OCI-LY7 (cell line): ENCODE data around the gene BLOC1S4. TPM values are rescaled to one million over a fixed set of nuclear protein-coding genes. Genes with fewer than 3 reads are reported as not detected.

Experiments
- BruUV-seq: library from RNA; stranded (reverse); fragments of 400-500 nt; replicated peaks from 2 replicates; lab custom pipeline; 2021; lab: Mats Ljungman, UMichigan
- CTCF ChIA-PET: fragments of 300-600 bp; sonication (Branson Sonifier 250); formaldehyde crosslinking; loops from one replicate; lab custom pipeline; 2022; ENCODE audit warnings: antibody characterized with exemption; ENCODE audit not compliant: unreplicated experiment; lab: Charles Lee
- POLR2A ChIA-PET: fragments of 300-600 bp; sonication (Branson Sonifier 250); formaldehyde crosslinking; loops from one replicate; lab custom pipeline; 2022; ENCODE audit warnings: antibody characterized with exemption; lab: Charles Lee
- DNase-seq: peaks from one replicate; pipeline ENCODE4 v3.0.0-alpha.2; 2015; ENCODE audit warnings: low spot score
- H2AFZ ChIP-seq: fragments of 200-600 bp; sonication (generic), shearing (Covaris generic); 2 replicates; pipeline ENCODE4 v1.6.1; 2014; ENCODE audit warnings: mild to moderate bottlenecking, antibody characterized with exemption, low read length, moderate library complexity
- H3K27ac ChIP-seq: fragments of 200-600 bp; sonication (generic); 2 replicates; pipeline ENCODE4 v1.5.1; 2014; ENCODE audit warnings: mixed run types, low read depth, mild to moderate bottlenecking, moderate library complexity, low read length, inconsistent platforms; ENCODE audit not compliant: poor library complexity, severe bottlenecking
- H3K36me3 ChIP-seq: fragments of 200-600 bp; sonication (generic); 2 replicates; pipeline ENCODE4 v1.6.1; 2014; ENCODE audit warnings: mild to moderate bottlenecking, antibody characterized with exemption, low read length, moderate library complexity, mixed read lengths; ENCODE audit not compliant: insufficient read depth
- H3K4me1 ChIP-seq: fragments of 200-600 bp; sonication (generic); 2 replicates; pipeline ENCODE4 v1.5.1; 2014; ENCODE audit warnings: mild to moderate bottlenecking, low read length; ENCODE audit not compliant: insufficient read depth, poor library complexity, severe bottlenecking
- H3K4me2 ChIP-seq: fragments of 200-600 bp; sonication (generic); 2 replicates; pipeline ENCODE4 v1.6.1; 2014; ENCODE audit warnings: mild to moderate bottlenecking, low read length
- H3K4me3 ChIP-seq: fragments of 200-600 bp; sonication (generic); 2 replicates; pipeline ENCODE4 v1.5.1; 2014; ENCODE audit warnings: mild to moderate bottlenecking, low read depth, low read length; ENCODE audit not compliant: poor library complexity, severe bottlenecking
- H3K79me2 ChIP-seq: fragments of 200-600 bp; sonication (generic); 2 replicates; pipeline ENCODE4 v1.6.1; 2016; ENCODE audit warnings: low read depth, mild to moderate bottlenecking, low read length, moderate library complexity, mixed read lengths; ENCODE audit not compliant: insufficient read depth
- H3K9me2 ChIP-seq: fragments of 200-600 bp; sonication (generic); 2 replicates; pipeline ENCODE4 v1.6.1; 2016; ENCODE audit warnings: mild to moderate bottlenecking, low read length, mixed read lengths; ENCODE audit not compliant: insufficient read depth
- H3K9me3 ChIP-seq: fragments of 200-600 bp; sonication (generic); 2 replicates; pipeline ENCODE4 v1.6.1; 2014; ENCODE audit warnings: mild to moderate bottlenecking, mixed run types, low read length, mixed read lengths
- H4K20me1 ChIP-seq: fragments of 200-600 bp; sonication (generic); 2 replicates; pipeline ENCODE4 v1.6.1; 2014; ENCODE audit warnings: mild to moderate bottlenecking, antibody characterized with exemption, low read length, moderate library complexity, mixed read lengths; ENCODE audit not compliant: insufficient read depth
- EZH2phosphoT487 ChIP-seq: fragments of 200-600 bp; sonication (generic); IDR thresholded peaks from 2 replicates; pipeline ENCODE4 v1.6.1; 2018; ENCODE audit warnings: low read depth, borderline replicate concordance, mild to moderate bottlenecking, mixed run types, antibody characterized with exemption, low read length, moderate library complexity, mixed read lengths
- intact Hi-C: fragments of 100-400 bp; cut with micrococcal nuclease; formaldehyde crosslinking; loops from one replicate; pipeline ENCODE4 v1.10.0; 2022; ENCODE audit not compliant: unreplicated experiment
- total RNA-seq, 2 experiments: library from RNA; depleted of rRNA in 1 of 2; stranded (reverse); fragments of >200 nt in 1 of 2; shearing (Covaris generic) in 1 of 2; gene quantifications; 2 replicates each; pipeline ENCODE4 v1.2.3, GENCODE V29; 2014 to 2022
- TF ChIP-seq, protein P1 (sequence below): fragments of 200-600 bp; sonication (generic); conservative IDR thresholded peaks from 2 replicates; pipeline ENCODE4 v1.5.1; 2014; ENCODE audit warnings: mild to moderate bottlenecking, antibody characterized with exemption, low read length, moderate library complexity, mixed read lengths

BLOC1S4 gene
- total RNA-seq, 2 experiments from 2014 or later = 32.3 to 36.1 TPM

GRCh38 chr4:6716958-6717655, 1.1 kb downstream of the BLOC1S4 start:
- no peaks in the 10 kb centered on the region for H3K9me3 ChIP-seq
- TSS peak; percentile 82 for BruUV-seq
- no peaks in the 10 kb centered on the region; the same call in 1 of the 2 replicates for H4K20me1 ChIP-seq
- peak overlapping the region; percentile 38 for H3K27ac ChIP-seq
- peak; percentile 24 for DNase-seq
- H2AFZ ChIP-seq = no peak overlapping the region
- POLR2A ChIA-PET = interaction anchor here (0.6 to 2.7 kb wide), 19 partner anchors 9 to 351 kb away, joined by 3 to 12 read pairs (median 3); partner anchors contain the start of genes MAN2B2, MRFAP1 and TBC1D14
- H3K4me2 ChIP-seq = peak overlapping the region; percentile 81
- no peaks in the 10 kb centered on the region for H3K9me2 ChIP-seq
- CTCF ChIA-PET = interaction anchor here (0.6 to 1.0 kb wide), 3 partner anchors 43 to 354 kb away, joined by 3 to 4 read pairs (median 3); a partner anchor contains a TSS
- H3K4me3 ChIP-seq = peak overlapping the region; percentile 77
- intact Hi-C loops = loop anchor here (1.0 to 2.0 kb wide), 3 partner anchors 42 to 351 kb away; partner anchors contain the start of genes GRPEL1 and MRFAP1
- TF ChIP-seq, protein P1, sequence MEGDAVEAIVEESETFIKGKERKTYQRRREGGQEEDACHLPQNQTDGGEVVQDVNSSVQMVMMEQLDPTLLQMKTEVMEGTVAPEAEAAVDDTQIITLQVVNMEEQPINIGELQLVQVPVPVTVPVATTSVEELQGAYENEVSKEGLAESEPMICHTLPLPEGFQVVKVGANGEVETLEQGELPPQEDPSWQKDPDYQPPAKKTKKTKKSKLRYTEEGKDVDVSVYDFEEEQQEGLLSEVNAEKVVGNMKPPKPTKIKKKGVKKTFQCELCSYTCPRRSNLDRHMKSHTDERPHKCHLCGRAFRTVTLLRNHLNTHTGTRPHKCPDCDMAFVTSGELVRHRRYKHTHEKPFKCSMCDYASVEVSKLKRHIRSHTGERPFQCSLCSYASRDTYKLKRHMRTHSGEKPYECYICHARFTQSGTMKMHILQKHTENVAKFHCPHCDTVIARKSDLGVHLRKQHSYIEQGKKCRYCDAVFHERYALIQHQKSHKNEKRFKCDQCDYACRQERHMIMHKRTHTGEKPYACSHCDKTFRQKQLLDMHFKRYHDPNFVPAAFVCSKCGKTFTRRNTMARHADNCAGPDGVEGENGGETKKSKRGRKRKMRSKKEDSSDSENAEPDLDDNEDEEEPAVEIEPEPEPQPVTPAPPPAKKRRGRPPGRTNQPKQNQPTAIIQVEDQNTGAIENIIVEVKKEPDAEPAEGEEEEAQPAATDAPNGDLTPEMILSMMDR = no peak
- no peak for TF ChIP-seq EZH2phosphoT487
- no peaks in the 10 kb centered on the region for H3K36me3 ChIP-seq
- H3K4me1 ChIP-seq = peaks cover 21% of the 10 kb centered on the region
- peaks cover 25% of the 10 kb centered on the region for H3K79me2 ChIP-seq

DNA sequence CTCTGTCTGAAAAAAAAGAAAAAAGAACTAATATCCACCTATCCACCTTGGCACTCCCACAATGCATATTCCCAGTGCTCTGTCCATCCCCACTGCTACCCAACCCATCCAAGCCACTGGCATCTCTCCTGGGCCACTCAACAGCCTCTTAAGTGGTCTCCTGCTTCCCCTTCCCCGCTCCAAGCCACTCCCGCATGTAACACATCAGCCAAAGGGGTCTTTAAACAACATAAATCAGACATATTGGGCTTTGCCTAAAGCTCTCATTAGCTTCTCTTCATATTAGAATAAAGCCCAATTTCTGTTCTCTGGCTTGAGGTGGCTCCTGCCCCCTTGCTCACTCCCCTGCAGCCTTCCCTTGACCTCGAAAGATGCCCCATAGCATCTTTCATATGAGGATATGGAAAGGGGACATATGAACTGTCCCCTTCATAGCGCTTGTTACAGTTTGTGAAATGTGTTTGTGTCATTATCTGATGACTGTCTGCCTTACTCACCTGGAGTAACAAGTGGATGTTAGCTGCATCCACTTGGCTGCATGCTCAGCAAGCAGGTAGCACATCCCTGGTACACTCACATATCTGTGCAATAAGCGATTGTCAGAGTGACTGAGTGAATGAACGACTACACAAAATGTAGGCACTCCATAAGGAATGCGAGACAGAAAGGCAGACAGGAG, 3.1 kb downstream of the BLOC1S4 start:
- Histone ChIP-seq H3K27ac (no peak overlapping the region), H3K4me3 (no peak overlapping the region), H3K9me2 (no peaks in the 10 kb centered on the region), H3K36me3 (no peaks in the 10 kb centered on the region), H3K9me3 (no peaks in the 10 kb centered on the region), H3K4me1 (peaks cover 21% of the 10 kb centered on the region), H3K4me2 (no peak overlapping the region), H3K79me2 (peaks cover 25% of the 10 kb centered on the region), H4K20me1 (no peaks in the 10 kb centered on the region; the same call in 1 of the 2 replicates), H2AFZ (no peak overlapping the region)
- intact Hi-C loops = no loop called here
- BruUV-seq = no TSS peak
- no peak for TF ChIP-seq EZH2phosphoT487
- TF ChIP-seq, protein P1 = no peak
- no peak for DNase-seq
- ChIA-PET POLR2A (interaction anchor here (0.6 to 2.7 kb wide), 6 partner anchors 17 to 349 kb away, joined by 3 to 12 read pairs (median 6); partner anchors contain the start of genes GRPEL1 and MRFAP1), CTCF (interaction anchor here (0.7 to 1.2 kb wide), 2 partner anchors 45 to 154 kb away, joined by 3 to 5 read pairs; a partner anchor contains a TSS)
